Measurements from ENCODE around the gene SDK1. TPM values are rescaled to one million over a fixed set of nuclear protein-coding genes. Genes with fewer than 3 reads are reported as not detected.

The SDK1 gene
- total and polyA plus RNA-seq, 4 donors: 0.12 to 0.47 (median 0.36) TPM

- TF ChIP-seq FOXA2 (IDR thresholded peaks at IDR 0.05) (peak; percentile 77), JUND (IDR thresholded peaks at IDR 0.05) (no peak)
Measured at GRCh38 chr7:4006687-4007086, 705.6 kb downstream of the SDK1 start (continued).

- no peak for DNase-seq (ENCODE audit: low spot score)
- peaks cover 3 to 15% (median 11%) of the 10 kb centered on the region in 4 donors for H3K4me1 ChIP-seq (ENCODE audit: control insufficient read depth in 4 of 4, insufficient read depth in 4 of 4, low read length in 3 of 4)
- no peak overlapping the region for H3K9ac ChIP-seq (ENCODE audit: low read depth in 1 of 2, low read length in 2 of 2)
- no peaks in the 10 kb centered on the region for H3K9me3 ChIP-seq (ENCODE audit: control insufficient read depth in 4 of 4, low read length in 3 of 4)
- no peaks in the 10 kb centered on the region for H3K27me3 ChIP-seq (ENCODE audit: control insufficient read depth in 4 of 4, insufficient read depth in 4 of 4, low read length in 3 of 4)
- no peak overlapping the region for H3K4me3 ChIP-seq (ENCODE audit: low read depth in 1 of 3, low read length in 3 of 3)
- WGBS: 93% methylated on average over 16 of the region's 16 CpGs
- TF ChIP-seq FOXA1 (IDR thresholded peaks at IDR 0.05) (no peak), MAX (IDR thresholded peaks at IDR 0.05) (no peak), ZBTB33 (IDR thresholded peaks at IDR 0.05) (no peak), HNF4G (IDR thresholded peaks at IDR 0.05) (no peak), REST (IDR thresholded peaks at IDR 0.05) (no peak), JUND (IDR thresholded peaks at IDR 0.05) (no peak), FOXA2 (IDR thresholded peaks at IDR 0.05) (no peak), YY1 (IDR thresholded peaks at IDR 0.05) (no peak), RXRA (IDR thresholded peaks at IDR 0.05) (no peak), ATF3 (IDR thresholded peaks at IDR 0.05) (no peak)
- H3K27ac ChIP-seq (ENCODE audit: low read depth in 1 of 2, low read length in 2 of 2): no peak overlapping the region
- no peaks in the 10 kb centered on the region for H3K36me3 ChIP-seq (ENCODE audit: control insufficient read depth in 4 of 4, insufficient read depth in 3 of 4, low read depth in 1 of 4, low read length in 3 of 4)
Measured at GRCh38 chr7:4009211-4010060, 708.4 kb downstream of the SDK1 start.

GRCh38 chr7:4010061-4010605 is 709.1 kb downstream of the SDK1 start:
- H3K9me3 ChIP-seq (ENCODE audit: control insufficient read depth in 4 of 4, low read length in 3 of 4): no peaks in the 10 kb centered on the region
- H3K27me3 ChIP-seq (ENCODE audit: control insufficient read depth in 4 of 4, insufficient read depth in 4 of 4, low read length in 3 of 4): no peaks in the 10 kb centered on the region
- H3K36me3 ChIP-seq (ENCODE audit: control insufficient read depth in 4 of 4, insufficient read depth in 3 of 4, low read depth in 1 of 4, low read length in 3 of 4): no peaks in the 10 kb centered on the region
- H3K4me3 ChIP-seq (ENCODE audit: low read depth in 1 of 3, low read length in 3 of 3): no peak overlapping the region
- DNase-seq (ENCODE audit: low spot score): no peak
- WGBS: 95% methylated on average over 13 of the region's 13 CpGs
- H3K9ac ChIP-seq (ENCODE audit: low read depth in 1 of 2, low read length in 2 of 2): no peak overlapping the region
- H3K4me1 ChIP-seq (ENCODE audit: control insufficient read depth in 4 of 4, insufficient read depth in 4 of 4, low read length in 3 of 4): peaks cover 3 to 15% (median 11%) of the 10 kb centered on the region in 4 donors
- no peak overlapping the region for H3K27ac ChIP-seq (ENCODE audit: low read depth in 1 of 2, low read length in 2 of 2)
- TF ChIP-seq RAD21 (IDR thresholded peaks at IDR 0.05): no peak
- no peak for TF ChIP-seq CTCF (IDR thresholded peaks at IDR 0.05; ENCODE audit: low read depth, low read length, missing input control)
- no peak for TF ChIP-seq ZBTB33 (IDR thresholded peaks at IDR 0.05)
- no peak for TF ChIP-seq RXRA (IDR thresholded peaks at IDR 0.05)
- TF ChIP-seq HNF4A (conservative IDR thresholded peaks at IDR 0.05): no peak
- TF ChIP-seq FOXA2 (IDR thresholded peaks at IDR 0.05): no peak
- TF ChIP-seq EGR1 (IDR thresholded peaks at IDR 0.05; ENCODE audit: low read depth in 2 of 2): no peak
- no peak for TF ChIP-seq MAX (IDR thresholded peaks at IDR 0.05)
- TF ChIP-seq HNF4G (IDR thresholded peaks at IDR 0.05): no peak
- no peak for TF ChIP-seq ATF3 (IDR thresholded peaks at IDR 0.05)

All from liver (tissue), 9 donors.